Measurements from ENCODE around the gene TAF11L13.

TAF11L13 gene

GRCh38 chr5:17663182-17663581, 31.3 kb downstream of the TAF11L13 start:
- Histone ChIP-seq H3K27me3 (no peaks in the 10 kb centered on the region), H3K4me3 (ENCODE audit: low read depth, low read length) (no peak overlapping the region), H3K9me3 (no peaks in the 10 kb centered on the region), H3K36me3 (no peaks in the 10 kb centered on the region), H3K4me1 (no peaks in the 10 kb centered on the region)
- no peak for DNase-seq
- TF ChIP-seq CTCF (IDR thresholded peaks at IDR 0.05; ENCODE audit: low read depth, low read length) = no peak

- Histone ChIP-seq H3K36me3 (no peaks in the 10 kb centered on the region), H3K9me3 (no peaks in the 10 kb centered on the region), H3K4me3 (ENCODE audit: low read depth, low read length) (no peak overlapping the region), H3K27me3 (no peaks in the 10 kb centered on the region), H3K4me1 (no peaks in the 10 kb centered on the region)
- no peak for DNase-seq
- TF ChIP-seq CTCF (IDR thresholded peaks at IDR 0.05; ENCODE audit: low read depth, low read length) = no peak
These were observed 33.9 kb downstream of the TAF11L13 start for GRCh38 chr5:17665836-17666235.

- Histone ChIP-seq H3K4me1 (no peaks in the 10 kb centered on the region), H3K36me3 (no peaks in the 10 kb centered on the region), H3K27me3 (no peaks in the 10 kb centered on the region), H3K4me3 (ENCODE audit: low read depth, low read length) (no peak overlapping the region), H3K9me3 (no peaks in the 10 kb centered on the region)
- DNase-seq = no peak
- TF ChIP-seq CTCF (IDR thresholded peaks at IDR 0.05; ENCODE audit: low read depth, low read length) = no peak
These were observed 34.9 kb downstream of the TAF11L13 start for GRCh38 chr5:17666726-17667235.

GRCh38 chr5:17670353-17670752, 38.5 kb downstream of the TAF11L13 start:
- no peak for TF ChIP-seq CTCF (IDR thresholded peaks at IDR 0.05; ENCODE audit: low read depth, low read length)
- H3K4me1 ChIP-seq = no peaks in the 10 kb centered on the region
- DNase-seq = no peak
- no peaks in the 10 kb centered on the region for H3K36me3 ChIP-seq
- H3K9me3 ChIP-seq = no peaks in the 10 kb centered on the region
- no peak overlapping the region for H3K4me3 ChIP-seq (ENCODE audit: low read depth, low read length)
- no peaks in the 10 kb centered on the region for H3K27me3 ChIP-seq

GRCh38 chr5:17678751-17679324, 47.0 kb downstream of the TAF11L13 start:
- H3K4me3 ChIP-seq (ENCODE audit: low read depth, low read length) = no peak overlapping the region
- no peaks in the 10 kb centered on the region for H3K4me1 ChIP-seq
- DNase-seq = no peak
- no peaks in the 10 kb centered on the region for H3K36me3 ChIP-seq
- no peak for TF ChIP-seq CTCF (IDR thresholded peaks at IDR 0.05; ENCODE audit: low read depth, low read length)
- H3K9me3 ChIP-seq = no peaks in the 10 kb centered on the region
- no peaks in the 10 kb centered on the region for H3K27me3 ChIP-seq

- Histone ChIP-seq H3K4me3 (ENCODE audit: low read depth, low read length) (no peak overlapping the region), H3K36me3 (no peaks in the 10 kb centered on the region), H3K9me3 (no peaks in the 10 kb centered on the region), H3K27me3 (no peaks in the 10 kb centered on the region), H3K4me1 (no peaks in the 10 kb centered on the region)
- no peak for DNase-seq
- TF ChIP-seq CTCF (IDR thresholded peaks at IDR 0.05; ENCODE audit: low read depth, low read length) = no peak
These were observed 47.8 kb downstream of the TAF11L13 start for GRCh38 chr5:17679597-17680203.
